ENCODE data around the gene SLC35G2.

The SLC35G2 gene

GRCh38 chr3:136804813-136805212 is 14.1 kb upstream of the SLC35G2 start:
- in situ Hi-C loops (cut with MboI; ENCODE audit: low sequenced_read_pairs, unreplicated experiment): no loop called here
- no peak for DNase-seq (ENCODE audit: low spot score)
- no peak for TF ChIP-seq CTCF (IDR thresholded peaks at IDR 0.05; ENCODE audit: borderline replicate concordance, control extremely low read depth, extremely low read depth, insufficient read depth, missing control alignments)

- DNase-seq (ENCODE audit: low spot score): no peak
- no peak for TF ChIP-seq CTCF (IDR thresholded peaks at IDR 0.05; ENCODE audit: borderline replicate concordance, control extremely low read depth, extremely low read depth, insufficient read depth, missing control alignments)
- in situ Hi-C loops (cut with MboI; ENCODE audit: low sequenced_read_pairs, unreplicated experiment): no loop called here
Observed at GRCh38 chr3:136805795-136806194, 13.1 kb upstream of the SLC35G2 start.

DNA sequence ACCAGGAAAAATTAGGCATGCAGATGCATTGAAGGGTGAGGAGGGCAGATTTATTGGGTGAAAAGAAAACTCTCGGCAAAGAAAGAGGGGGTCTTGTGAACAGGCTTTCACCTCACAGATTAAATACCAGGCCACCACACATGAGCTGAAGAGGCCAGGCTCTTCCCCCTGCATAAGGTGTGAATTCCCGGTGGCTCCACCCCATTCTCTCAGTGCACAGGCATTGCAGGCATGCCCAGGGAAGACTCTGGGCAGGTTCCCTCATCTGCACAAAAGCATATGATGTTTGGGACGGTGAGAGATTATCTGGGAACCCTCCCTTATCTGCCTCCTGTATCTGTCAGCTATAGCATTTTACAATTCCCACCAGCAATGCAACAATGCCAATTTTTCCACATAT is 7.2 kb upstream of the SLC35G2 start:
- in situ Hi-C loops (cut with MboI; ENCODE audit: low sequenced_read_pairs, unreplicated experiment): no loop called here
- TF ChIP-seq CTCF (IDR thresholded peaks at IDR 0.05; ENCODE audit: borderline replicate concordance, control extremely low read depth, extremely low read depth, insufficient read depth, missing control alignments): no peak
- DNase-seq (ENCODE audit: low spot score): no peak

DNA sequence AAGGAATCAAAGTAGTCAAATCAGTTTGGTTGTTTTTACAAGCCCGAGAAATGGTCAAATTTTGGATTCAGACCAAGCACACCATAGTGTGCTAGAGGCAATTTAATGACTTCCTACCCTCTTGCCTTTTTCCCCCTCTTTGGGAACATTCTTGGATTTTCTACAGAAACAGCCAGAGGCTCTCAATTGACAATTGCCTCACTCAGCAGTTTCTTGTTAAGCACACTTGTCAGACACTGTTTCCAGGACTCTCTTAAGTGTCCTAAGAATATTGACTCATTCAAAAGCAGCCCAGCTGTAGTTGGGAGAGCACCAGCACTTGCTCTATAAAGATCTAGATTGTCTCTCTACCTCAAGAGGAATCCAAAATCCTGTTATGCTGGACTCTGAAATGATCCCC is 1.5 kb upstream of the SLC35G2 start:
- no peak for DNase-seq (ENCODE audit: low spot score)
- TF ChIP-seq CTCF (IDR thresholded peaks at IDR 0.05; ENCODE audit: borderline replicate concordance, control extremely low read depth, extremely low read depth, insufficient read depth, missing control alignments): no peak
- in situ Hi-C loops (cut with MboI; ENCODE audit: low sequenced_read_pairs, unreplicated experiment): no loop called here

DNA sequence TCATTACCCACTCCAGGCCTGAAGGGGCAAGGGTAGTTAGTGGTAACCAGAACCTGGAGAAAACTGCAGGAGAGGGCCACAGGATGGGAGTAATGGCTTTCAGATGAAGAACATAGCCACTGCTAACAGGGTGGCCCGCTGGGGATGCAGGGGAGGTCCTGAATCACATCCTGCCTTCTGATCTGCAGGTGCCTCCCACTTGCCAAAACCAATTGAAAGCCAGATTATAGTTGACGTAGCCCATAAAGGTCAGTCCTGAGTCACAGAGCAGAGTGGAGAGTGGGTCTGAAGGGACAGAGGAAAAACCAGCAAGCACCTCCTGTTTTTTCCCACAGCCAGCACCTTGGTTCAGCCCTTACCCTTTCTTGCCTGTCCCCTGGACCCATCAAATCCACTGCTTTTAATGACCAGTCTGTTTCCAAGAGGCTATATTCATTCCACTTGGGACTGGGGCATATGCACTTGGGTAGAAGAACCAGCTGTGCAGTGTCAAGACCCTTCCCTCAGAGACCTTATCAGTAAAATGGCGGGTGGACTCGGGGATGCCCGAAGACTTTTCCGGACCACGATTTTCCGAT is 646 bp upstream of the SLC35G2 start:
- DNase-seq (ENCODE audit: low spot score): peak; percentile 44
- in situ Hi-C loops (cut with MboI; ENCODE audit: low sequenced_read_pairs, unreplicated experiment): no loop called here
- TF ChIP-seq CTCF (IDR thresholded peaks at IDR 0.05; ENCODE audit: borderline replicate concordance, control extremely low read depth, extremely low read depth, insufficient read depth, missing control alignments): no peak

GRCh38 chr3:136819392-136819730 is 435 bp downstream of the SLC35G2 start:
- in situ Hi-C loops (cut with MboI; ENCODE audit: low sequenced_read_pairs, unreplicated experiment): no loop called here
- DNase-seq (ENCODE audit: low spot score): peak; percentile 49
- TF ChIP-seq CTCF (IDR thresholded peaks at IDR 0.05; ENCODE audit: borderline replicate concordance, control extremely low read depth, extremely low read depth, insufficient read depth, missing control alignments): no peak
